Fibroblast of mammary gland (primary cell): Measurements from ENCODE around the gene NCOA1.
"Not testable (repeated sequence)": the region's sequence is repeated elsewhere in the genome, so short reads cannot be mapped to it uniquely, and the experiment has no call there.

ENCODE experiments used
- DNase-seq: peaks from one replicate; pipeline ENCODE4 v3.0.0-alpha.2; 2010; ENCODE audit warnings: low read depth
- H3K4me3 ChIP-seq: 2 replicates; pipeline ENCODE4 v1.5.1; 2011; ENCODE audit warnings: low read depth, mild to moderate bottlenecking, low read length, moderate library complexity; ENCODE audit not compliant: control insufficient read depth
- TF ChIP-seq, protein P1 (sequence below): conservative IDR thresholded peaks from 2 replicates; pipeline ENCODE4 v1.5.1; 2011; ENCODE audit warnings: low read depth, low read length, inconsistent platforms; ENCODE audit not compliant: control insufficient read depth, insufficient read depth

The NCOA1 gene

DNA sequence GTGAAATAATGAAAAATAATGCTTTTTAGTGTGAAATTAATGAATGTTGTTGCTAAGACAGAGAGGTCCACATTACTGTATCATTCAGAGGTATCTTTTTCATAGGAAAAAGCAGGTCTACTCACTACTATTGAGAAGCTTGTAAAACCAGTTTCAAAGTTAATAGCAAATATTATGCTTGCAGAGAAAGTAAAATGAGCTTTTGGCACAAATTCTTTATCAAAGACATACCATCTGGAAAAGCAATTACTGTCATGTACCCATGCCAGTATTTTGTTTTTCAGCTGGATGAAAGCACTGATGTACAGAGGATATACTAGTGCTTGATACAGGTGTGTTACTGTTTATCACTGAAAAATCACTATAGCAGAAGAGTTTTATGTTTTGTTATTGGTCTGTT lies 77.5 kb downstream of the NCOA1 start:
- no peak overlapping the region for H3K4me3 ChIP-seq
- DNase-seq, result no peak
- TF ChIP-seq, protein P1, sequence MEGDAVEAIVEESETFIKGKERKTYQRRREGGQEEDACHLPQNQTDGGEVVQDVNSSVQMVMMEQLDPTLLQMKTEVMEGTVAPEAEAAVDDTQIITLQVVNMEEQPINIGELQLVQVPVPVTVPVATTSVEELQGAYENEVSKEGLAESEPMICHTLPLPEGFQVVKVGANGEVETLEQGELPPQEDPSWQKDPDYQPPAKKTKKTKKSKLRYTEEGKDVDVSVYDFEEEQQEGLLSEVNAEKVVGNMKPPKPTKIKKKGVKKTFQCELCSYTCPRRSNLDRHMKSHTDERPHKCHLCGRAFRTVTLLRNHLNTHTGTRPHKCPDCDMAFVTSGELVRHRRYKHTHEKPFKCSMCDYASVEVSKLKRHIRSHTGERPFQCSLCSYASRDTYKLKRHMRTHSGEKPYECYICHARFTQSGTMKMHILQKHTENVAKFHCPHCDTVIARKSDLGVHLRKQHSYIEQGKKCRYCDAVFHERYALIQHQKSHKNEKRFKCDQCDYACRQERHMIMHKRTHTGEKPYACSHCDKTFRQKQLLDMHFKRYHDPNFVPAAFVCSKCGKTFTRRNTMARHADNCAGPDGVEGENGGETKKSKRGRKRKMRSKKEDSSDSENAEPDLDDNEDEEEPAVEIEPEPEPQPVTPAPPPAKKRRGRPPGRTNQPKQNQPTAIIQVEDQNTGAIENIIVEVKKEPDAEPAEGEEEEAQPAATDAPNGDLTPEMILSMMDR, result no peak

GRCh38 chr2:24569565-24569964 lies 78.5 kb downstream of the NCOA1 start:
- not testable (repeated sequence) for DNase-seq, H3K4me3 ChIP-seq

- no peak for DNase-seq
- H3K4me3 ChIP-seq, result no peak overlapping the region
- TF ChIP-seq, protein P1, result no peak
Observed at GRCh38 chr2:24570225-24570624, 79.2 kb downstream of the NCOA1 start.

DNA sequence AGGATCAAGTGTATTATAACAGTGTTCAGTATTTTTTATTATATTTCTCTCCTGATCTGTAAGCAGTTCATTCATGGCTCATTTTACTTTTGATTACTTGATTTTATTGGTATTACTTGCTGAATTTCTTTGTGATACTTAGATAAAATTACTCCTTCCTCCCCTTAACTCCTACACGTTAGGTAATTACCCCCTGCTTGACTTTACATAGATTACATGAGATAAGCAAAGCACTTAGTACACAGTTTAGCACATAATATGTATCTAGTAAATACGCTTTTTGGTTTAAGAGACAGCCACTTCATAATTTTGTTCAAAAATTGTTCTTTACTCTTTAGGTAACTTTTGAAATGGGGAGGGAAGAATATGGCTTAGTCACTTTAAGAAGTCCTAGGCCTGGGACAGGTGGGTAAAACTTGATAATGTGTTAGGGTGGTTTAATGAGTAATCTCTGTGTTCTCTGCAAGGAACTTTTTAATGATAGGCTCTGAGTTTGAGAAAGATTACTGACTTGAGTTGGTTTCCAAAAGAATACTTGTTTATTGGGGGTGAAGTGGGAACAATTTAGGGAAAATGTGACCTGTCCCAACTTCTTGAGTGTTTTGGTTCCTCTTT lies 80.9 kb downstream of the NCOA1 start:
- no peak for DNase-seq
- TF ChIP-seq, protein P1, result no peak
- no peak overlapping the region for H3K4me3 ChIP-seq

DNA sequence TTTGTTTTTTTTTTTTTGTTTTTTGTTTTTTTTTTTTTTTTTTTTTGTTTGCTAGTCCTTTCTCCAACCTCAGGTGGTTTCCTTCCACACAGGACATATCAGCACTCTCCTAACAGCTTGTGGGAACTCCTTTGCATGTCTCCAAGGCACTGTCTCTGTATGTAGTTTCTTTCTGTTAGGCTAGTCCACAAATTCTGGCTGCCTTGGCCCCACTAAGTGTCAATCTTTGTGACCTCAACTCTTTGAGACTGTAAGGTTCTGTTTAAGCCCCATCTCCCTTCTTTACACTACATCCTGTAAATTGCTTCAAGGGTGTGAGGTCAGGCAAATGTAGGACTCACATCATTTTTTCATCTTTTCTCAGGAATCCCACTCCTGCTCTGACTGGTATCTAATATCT lies 85.1 kb downstream of the NCOA1 start:
- H3K4me3 ChIP-seq, result no peak overlapping the region
- DNase-seq, result no peak
- TF ChIP-seq, protein P1, result no peak

DNA sequence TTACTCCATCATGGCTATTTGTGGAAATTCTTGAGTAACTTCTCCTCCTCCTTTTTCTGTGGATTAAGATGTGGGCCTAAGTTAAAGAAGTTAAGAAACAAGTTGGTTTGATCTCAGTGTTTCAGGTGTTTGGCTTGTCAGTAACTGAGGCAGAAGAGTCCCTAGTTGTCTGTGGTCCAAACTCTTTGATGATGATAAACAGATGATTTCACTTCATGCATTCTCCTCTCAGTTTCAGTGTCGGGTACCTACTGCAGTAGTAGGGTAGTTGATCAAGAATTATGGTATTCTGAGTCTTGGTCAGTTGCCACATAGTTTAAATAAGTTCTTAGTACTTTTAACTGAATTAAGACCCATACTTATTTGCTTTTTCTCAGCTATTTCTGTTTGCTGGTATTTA lies 85.6 kb downstream of the NCOA1 start:
- TF ChIP-seq, protein P1, result no peak
- H3K4me3 ChIP-seq, result no peak overlapping the region
- DNase-seq, result no peak

- no peak overlapping the region for H3K4me3 ChIP-seq
- no peak for DNase-seq
- TF ChIP-seq, protein P1, result no peak
Observed at GRCh38 chr2:24577481-24577880, 86.4 kb downstream of the NCOA1 start.
